Measurements from ENCODE around the gene ZNF777. TPM values are rescaled to one million over a fixed set of nuclear protein-coding genes. Genes with fewer than 3 reads are reported as not detected.
A peak's percentile ranks its signal among the peaks of the same experiment; 100 is the strongest.
"Not testable (repeated sequence)": the region's sequence is repeated elsewhere in the genome, so short reads cannot be mapped to it uniquely, and the experiment has no call there.

The ZNF777 gene
- total RNA-seq, 1 donor from 2014 or later: 15.1 TPM

DNA sequence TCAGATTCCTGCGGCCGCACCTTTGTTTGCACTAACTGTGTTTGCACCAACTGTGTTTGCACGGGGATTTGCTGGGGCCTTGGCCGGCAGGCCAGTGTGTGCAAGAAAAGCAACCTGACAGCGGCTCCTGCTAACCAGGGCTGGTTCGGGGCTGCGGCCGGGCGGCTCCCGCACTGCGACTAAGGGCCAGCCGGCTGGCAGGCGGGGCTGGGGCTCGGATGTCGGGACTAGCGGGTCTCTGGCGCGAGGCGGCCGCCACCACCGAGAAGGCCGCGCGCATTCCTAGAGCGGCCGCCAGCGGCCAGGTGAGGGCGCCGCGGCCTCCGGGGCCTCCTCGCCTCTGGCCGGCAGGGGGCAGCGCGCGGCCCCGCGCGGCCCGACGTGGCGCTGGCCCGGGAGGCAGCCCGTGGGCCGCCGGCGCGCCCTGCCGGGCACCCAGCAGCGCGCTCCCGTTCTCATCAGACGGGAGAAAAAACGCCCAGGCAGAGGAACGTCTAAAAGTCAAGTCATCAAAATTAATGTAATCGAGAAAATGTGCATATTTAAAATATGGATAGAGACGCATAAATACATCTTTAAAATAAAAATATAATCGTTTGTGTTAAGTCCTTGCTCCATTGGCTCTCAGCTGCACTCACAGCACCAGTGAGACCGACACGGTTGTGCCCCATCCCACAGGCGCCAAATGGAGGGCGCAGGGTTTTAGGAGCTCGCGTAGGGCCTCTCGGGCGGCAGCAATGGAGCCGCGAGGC, 38.5 kb downstream of the ZNF777 start:
- H3K27ac Mint-ChIP-seq (ENCODE audit: unreplicated experiment): no peak overlapping the region
- H3K9me3 Mint-ChIP-seq (ENCODE audit: low read depth): no peaks in the 10 kb centered on the region
- peak; percentile 78 for TF ChIP-seq CTCF (IDR thresholded peaks at IDR 0.05)
- peak overlapping the region; percentile 68 for H3K4me3 Mint-ChIP-seq (ENCODE audit: unreplicated experiment)
- H3K27me3 Mint-ChIP-seq (ENCODE audit: low read depth): no peaks in the 10 kb centered on the region
- no peak for DNase-seq (ENCODE audit: low spot score)
- H3K4me1 Mint-ChIP-seq (ENCODE audit: low read depth): no peaks in the 10 kb centered on the region
- peaks cover 2% of the 10 kb centered on the region for H3K36me3 Mint-ChIP-seq (ENCODE audit: low read depth)

- Mint-ChIP-seq H3K4me3 (ENCODE audit: unreplicated experiment) (no peak overlapping the region), H3K27ac (ENCODE audit: unreplicated experiment) (no peak overlapping the region), H3K9me3 (ENCODE audit: low read depth) (no peaks in the 10 kb centered on the region), H3K36me3 (ENCODE audit: low read depth) (peaks cover 2% of the 10 kb centered on the region), H3K4me1 (ENCODE audit: low read depth) (peaks cover 5% of the 10 kb centered on the region), H3K27me3 (ENCODE audit: low read depth) (no peaks in the 10 kb centered on the region)
- TF ChIP-seq CTCF (IDR thresholded peaks at IDR 0.05): no peak
- no peak for DNase-seq (ENCODE audit: low spot score)
These were observed 40.9 kb downstream of the ZNF777 start for GRCh38 chr7:149420006-149420405.

GRCh38 chr7:149415391-149416071, 45.3 kb downstream of the ZNF777 start:
- Mint-ChIP-seq H3K27ac (ENCODE audit: unreplicated experiment) (no peak overlapping the region), H3K4me3 (ENCODE audit: unreplicated experiment) (peak overlapping the region; percentile 42), H3K27me3 (ENCODE audit: low read depth) (peaks cover 8% of the 10 kb centered on the region), H3K36me3 (ENCODE audit: low read depth) (peaks cover 2% of the 10 kb centered on the region), H3K4me1 (ENCODE audit: low read depth) (peaks cover 10% of the 10 kb centered on the region), H3K9me3 (ENCODE audit: low read depth) (no peaks in the 10 kb centered on the region)
- no peak for DNase-seq (ENCODE audit: low spot score)
- TF ChIP-seq CTCF (IDR thresholded peaks at IDR 0.05): no peak

GRCh38 chr7:149414745-149415390, 46.0 kb downstream of the ZNF777 start:
- Mint-ChIP-seq H3K4me3 (ENCODE audit: unreplicated experiment) (peak overlapping the region; percentile 42), H3K27ac (ENCODE audit: unreplicated experiment) (no peak overlapping the region), H3K36me3 (ENCODE audit: low read depth) (no peaks in the 10 kb centered on the region), H3K4me1 (ENCODE audit: low read depth) (peaks cover 10% of the 10 kb centered on the region), H3K27me3 (ENCODE audit: low read depth) (peaks cover 8% of the 10 kb centered on the region), H3K9me3 (ENCODE audit: low read depth) (no peaks in the 10 kb centered on the region)
- no peak for DNase-seq (ENCODE audit: low spot score)
- TF ChIP-seq CTCF (IDR thresholded peaks at IDR 0.05): no peak

GRCh38 chr7:149414171-149414570, 46.7 kb downstream of the ZNF777 start:
- DNase-seq (ENCODE audit: low spot score): no peak
- Mint-ChIP-seq H3K27me3 (ENCODE audit: low read depth) (peaks cover 8% of the 10 kb centered on the region), H3K9me3 (ENCODE audit: low read depth) (peaks cover under 1% of the 10 kb centered on the region), H3K27ac (ENCODE audit: unreplicated experiment) (no peak overlapping the region), H3K4me3 (ENCODE audit: unreplicated experiment) (no peak overlapping the region), H3K36me3 (ENCODE audit: low read depth) (no peaks in the 10 kb centered on the region), H3K4me1 (ENCODE audit: low read depth) (peaks cover 10% of the 10 kb centered on the region)
- no peak for TF ChIP-seq CTCF (IDR thresholded peaks at IDR 0.05)

DNA sequence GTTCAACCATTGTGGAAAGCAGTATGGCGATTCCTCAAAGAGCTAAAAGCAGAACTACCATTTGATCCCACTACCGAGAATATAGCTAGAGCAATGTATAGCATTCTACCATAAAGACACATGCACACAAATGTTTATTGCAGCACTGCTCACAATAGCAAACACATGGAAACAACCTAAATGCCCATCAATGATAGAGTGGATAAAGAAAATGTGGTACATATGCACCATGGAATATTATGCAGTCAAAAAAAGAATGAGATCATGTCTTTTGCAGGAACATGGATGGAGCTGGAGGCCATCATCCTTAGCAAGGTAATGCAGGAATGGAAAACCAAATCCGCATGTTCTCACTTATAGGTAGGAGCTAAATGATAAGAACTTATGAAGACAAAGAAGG, 47.8 kb downstream of the ZNF777 start:
- H3K36me3 Mint-ChIP-seq (ENCODE audit: low read depth); H3K27ac Mint-ChIP-seq (ENCODE audit: unreplicated experiment); H3K9me3 Mint-ChIP-seq (ENCODE audit: low read depth); DNase-seq (ENCODE audit: low spot score); H3K27me3 Mint-ChIP-seq (ENCODE audit: low read depth); H3K4me3 Mint-ChIP-seq (ENCODE audit: unreplicated experiment): not testable (repeated sequence)
- H3K4me1 Mint-ChIP-seq (ENCODE audit: low read depth): peaks cover 10% of the 10 kb centered on the region

Measured in chondrocyte (in vitro differentiated cells).